HCT116 (cell line): Measurements from ENCODE around the gene PARVB. TPM values are rescaled to one million over a fixed set of nuclear protein-coding genes. Genes with fewer than 3 reads are reported as not detected.

ENCODE experiments used
- ATAC-seq: fragments of 200-7000 bp; cut with Tn5 transposase; 2 replicates; pipeline ENCODE4 v1.9.1; 2020; ENCODE audit warnings: mild to moderate bottlenecking, moderate library complexity
- BruUV-seq: library from RNA; stranded (reverse); fragments of 400-500 nt; replicated peaks from 2 replicates; lab custom pipeline; 2021; lab: Mats Ljungman, UMichigan
- CTCF ChIA-PET: fragments of 300-600 bp; sonication (Branson Sonifier 250); formaldehyde crosslinking; loops from one replicate; lab custom pipeline; 2021; ENCODE audit warnings: antibody characterized with exemption; lab: Charles Lee
- POLR2A ChIA-PET: fragments of 300-600, 350-600 bp; sonication (Branson Sonifier 250); formaldehyde crosslinking; loops from one replicate; lab custom pipeline; 2021; ENCODE audit warnings: antibody characterized with exemption; lab: Charles Lee
- RAD21 ChIA-PET, 2 experiments: fragments of 300-600 bp; sonication (Branson Sonifier 250); formaldehyde crosslinking; loops; one replicate each; lab custom pipeline; 2023; ENCODE audit warnings: low total read pairs in 2 of 2; ENCODE audit not compliant: uncharacterized antibody in 2 of 2, unreplicated experiment in 2 of 2, low non-redundant PET in 1 of 2; lab: Charles Lee
- DNase-seq: peaks from one replicate; pipeline ENCODE4 v3.0.0-alpha.2; 2010; ENCODE audit warnings: low read depth, low spot score
- H2AFZ ChIP-seq: fragments of 200-600 bp; shearing (Covaris generic), sonication (generic); 2 replicates; pipeline ENCODE4 v1.6.1; 2017; ENCODE audit warnings: low read depth, mixed run types, mixed read lengths, antibody characterized with exemption, low read length; ENCODE audit not compliant: poor library complexity, severe bottlenecking
- H3K27ac ChIP-seq: 2 replicates; pipeline ENCODE4 v1.5.1; 2012; ENCODE audit warnings: low read depth, low read length
- H3K27me3 ChIP-seq: fragments of 200-600 bp; sonication (generic); 2 replicates; pipeline ENCODE4 v1.6.1; 2016; ENCODE audit warnings: mixed run types, low read length, mixed read lengths; ENCODE audit not compliant: insufficient read depth
- H3K36me3 ChIP-seq, 2 experiments: fragments of 200-500 bp in 1 of 2; fragments of 200-600 bp in 1 of 2; sonication (Bioruptor generic) in 1 of 2; sonication (generic) in 1 of 2; 2 replicates each; pipeline versions ENCODE4 v1.5.1 to v1.6.1; 2014 to 2016; ENCODE audit warnings: low read length in 2 of 2, inconsistent platforms in 1 of 2, mixed read lengths in 1 of 2, mixed run types in 1 of 2; ENCODE audit not compliant: insufficient read depth in 2 of 2, control insufficient read depth in 1 of 2
- H3K4me1 ChIP-seq, 2 experiments: fragments of 200-600 bp in 1 of 2; sonication (generic) in 1 of 2; 2 replicates each; pipeline versions ENCODE4 v1.5.1 to v1.6.1; 2012 to 2017; ENCODE audit warnings: low read length in 2 of 2, inconsistent platforms in 1 of 2, mild to moderate bottlenecking in 1 of 2, mixed read lengths in 1 of 2, mixed run types in 1 of 2, moderate library complexity in 1 of 2; ENCODE audit not compliant: insufficient read depth in 2 of 2, control insufficient read depth in 1 of 2
- H3K4me2 ChIP-seq: fragments of 200-600 bp; sonication (generic); 2 replicates; pipeline ENCODE4 v1.6.1; 2017; ENCODE audit warnings: mixed run types, low read length, mixed read lengths
- H3K4me3 ChIP-seq, 2 experiments: fragments of 200-600 bp in 1 of 2; sonication (generic) in 1 of 2; replicated peaks in 1 of 2; 2 replicates each; pipeline ENCODE4 v1.5.1; 2011 to 2016; ENCODE audit warnings: low read length in 2 of 2, control low read depth in 1 of 2, low read depth in 1 of 2, mild to moderate bottlenecking in 1 of 2, mixed read lengths in 1 of 2, mixed run types in 1 of 2
- H3K79me2 ChIP-seq: fragments of 200-600 bp; sonication (generic); 2 replicates; pipeline ENCODE4 v1.6.1; 2017; ENCODE audit warnings: mild to moderate bottlenecking, mixed run types, low read length, moderate library complexity, mixed read lengths; ENCODE audit not compliant: insufficient read depth
- H3K9ac ChIP-seq: fragments of 200-600 bp; sonication (generic); 2 replicates; pipeline ENCODE4 v1.6.1; 2016; ENCODE audit warnings: low read length, mixed read lengths
- H3K9me2 ChIP-seq: fragments of 200-600 bp; sonication (generic), shearing (Covaris generic); 2 replicates; pipeline ENCODE4 v1.6.1; 2017; ENCODE audit warnings: mixed run types, mild to moderate bottlenecking, moderate library complexity; ENCODE audit not compliant: insufficient read depth
- H3K9me3 ChIP-seq, 2 experiments: fragments of 200-500 bp in 1 of 2; fragments of 200-600 bp in 1 of 2; sonication (Bioruptor generic) in 1 of 2; sonication (generic) in 1 of 2; 2 replicates each; pipeline ENCODE4 v1.6.1; 2014 to 2017; ENCODE audit warnings: low read length in 2 of 2, mixed read lengths in 2 of 2, inconsistent platforms in 1 of 2, low read depth in 1 of 2, mild to moderate bottlenecking in 1 of 2, mixed run types in 1 of 2, moderate library complexity in 1 of 2; ENCODE audit not compliant: control insufficient read depth in 1 of 2, insufficient read depth in 1 of 2
- H4K20me1 ChIP-seq: fragments of 200-600 bp; sonication (generic), shearing (Covaris generic); 2 replicates; pipeline ENCODE4 v1.6.1; 2017; ENCODE audit warnings: mixed run types, mild to moderate bottlenecking, moderate library complexity; ENCODE audit not compliant: insufficient read depth
- CBX3 ChIP-seq: IDR thresholded peaks from 2 replicates; pipeline ENCODE4 v1.6.1; 2012; ENCODE audit warnings: low read depth
- EGR1 ChIP-seq: IDR thresholded peaks from 2 replicates; pipeline ENCODE4 v1.6.1; 2012; ENCODE audit warnings: low read depth
- MAX ChIP-seq: IDR thresholded peaks from 2 replicates; pipeline ENCODE4 v1.6.1; 2012
- POLR2AphosphoS5 ChIP-seq: IDR thresholded peaks from 2 replicates; pipeline ENCODE4 v1.6.1; 2011; ENCODE audit warnings: mild to moderate bottlenecking, low read depth, low read length, moderate library complexity
- REST ChIP-seq: IDR thresholded peaks from 2 replicates; pipeline ENCODE4 v1.6.1; 2012; ENCODE audit warnings: low read depth
- SIN3A ChIP-seq: IDR thresholded peaks from 2 replicates; pipeline ENCODE4 v1.6.1; 2012; ENCODE audit warnings: low read depth
- SP1 ChIP-seq: IDR thresholded peaks from 2 replicates; pipeline ENCODE4 v1.6.1; 2012; ENCODE audit warnings: low read depth
- YY1 ChIP-seq: IDR thresholded peaks from 2 replicates; pipeline ENCODE4 v1.6.1; 2011; ENCODE audit warnings: low read length, low read depth, moderate library complexity, mild to moderate bottlenecking; ENCODE audit not compliant: insufficient replicate concordance; ENCODE audit errors: extremely low read depth
- ZFX ChIP-seq: fragments of 450-650 bp; IDR thresholded peaks from 2 replicates; pipeline ENCODE4 v1.6.1; 2017
- intact Hi-C: fragments of 100-400 bp; cut with micrococcal nuclease; formaldehyde crosslinking; loops from 2 replicates; pipeline ENCODE4 v1.10.0; 2022
- total RNA-seq: library from RNA; stranded (reverse); gene quantifications from one replicate; pipeline ENCODE4 v1.2.1, GENCODE V29; 2021; ENCODE audit not compliant: unreplicated experiment

Gene PARVB
- total RNA-seq, 1 experiment from 2014 or later = 21.4 TPM

- Histone ChIP-seq H4K20me1 (no peaks in the 10 kb centered on the region), H3K4me1 (no peaks in the 10 kb centered on the region), H3K27me3 (no peaks in the 10 kb centered on the region), H3K79me2 (no peaks in the 10 kb centered on the region), H3K4me2 (no peak overlapping the region), H3K9ac (no peak overlapping the region), H3K36me3 (no peaks in the 10 kb centered on the region; a peak in 1 of 4 replicates), H3K27ac (no peak overlapping the region), H2AFZ (no peak overlapping the region), H3K9me3 (no peaks in the 10 kb centered on the region), H3K9me2 (no peaks in the 10 kb centered on the region), H3K4me3 (no peak overlapping the region)
- ATAC-seq = no peak
- no peak for TF ChIP-seq SP1
- no peak for TF ChIP-seq REST
- no peak for TF ChIP-seq MAX
- no peak for TF ChIP-seq POLR2AphosphoS5
- no peak for TF ChIP-seq YY1
- no peak for TF ChIP-seq SIN3A
- no peak for TF ChIP-seq ZFX
- TF ChIP-seq EGR1 = no peak
- TF ChIP-seq CBX3 = no peak
- DNase-seq = no peak
- intact Hi-C loops = no loop called here
- ChIA-PET RAD21 (no interaction called here), POLR2A (no interaction called here), CTCF (no interaction called here)
- no TSS peak for BruUV-seq
Measured at GRCh38 chr22:44012591-44012990, 11.5 kb upstream of the PARVB start.
